Measurements from ENCODE around the gene B4GALT4.

DNA sequence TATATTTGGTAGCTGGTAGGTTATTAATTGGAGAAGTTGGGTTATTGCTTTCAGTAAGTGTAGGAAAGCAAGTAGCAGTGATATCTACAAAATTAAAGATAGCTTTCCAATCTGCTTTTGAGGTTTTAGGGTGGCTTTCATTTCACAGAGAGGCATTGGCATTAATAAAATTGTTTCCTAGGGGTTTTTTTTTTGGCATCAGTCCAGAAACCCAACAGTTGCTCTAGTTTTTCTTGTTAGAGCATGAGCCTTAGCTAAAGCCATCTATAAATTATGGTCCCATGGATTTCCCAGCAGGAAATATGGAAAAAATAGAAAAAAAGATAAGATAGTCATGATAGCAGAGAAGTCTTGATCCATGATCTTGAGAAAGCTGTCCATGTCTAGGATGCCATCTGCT lies 3.0 kb upstream of the B4GALT4 start:
- TF ChIP-seq CTCF (IDR thresholded peaks at IDR 0.05; ENCODE audit: extremely low read depth in 1 of 2, insufficient read depth in 1 of 2, low read depth in 1 of 2, low read length in 2 of 2), result no peak
- no peak for TF ChIP-seq JUN (IDR thresholded peaks at IDR 0.05; ENCODE audit: borderline replicate concordance, insufficient read depth, insufficient read length, low read depth)
- TF ChIP-seq MYC (IDR thresholded peaks at IDR 0.05; ENCODE audit: low read depth, low read length), result no peak
- no peak for TF ChIP-seq POLR2A (IDR thresholded peaks at IDR 0.05; ENCODE audit: low read depth, low read length)
- TF ChIP-seq FOS (IDR thresholded peaks at IDR 0.05; ENCODE audit: borderline replicate concordance, insufficient read depth, low read length), result no peak
- TF ChIP-seq GATA2 (IDR thresholded peaks at IDR 0.05; ENCODE audit: insufficient read depth, insufficient read length, low read depth, low read length), result no peak
- TF ChIP-seq EZH2 (IDR thresholded peaks at IDR 0.05; ENCODE audit: borderline replicate concordance, low read depth, low read length, severe bottlenecking), result no peak
